Testis (tissue), 3 donors: Measurements from ENCODE around the gene KCNIP1. TPM values are rescaled to one million over a fixed set of nuclear protein-coding genes. Genes with fewer than 3 reads are reported as not detected.

Experiments used
- DNase-seq: peaks from one replicate; pipeline ENCODE4 v3.0.0-alpha.2; 2019
- H3K27ac ChIP-seq, 2 donors: fragments of 200-600 bp; sonication (generic); one replicate each; pipeline ENCODE4 v1.5.1; 2019
- H3K27me3 ChIP-seq: fragments of 200-600 bp; sonication (generic); one replicate; pipeline ENCODE4 v1.5.1; 2019
- H3K36me3 ChIP-seq: fragments of 200-600 bp; sonication (generic); one replicate; pipeline ENCODE4 v1.5.1; 2017; ENCODE audit warnings: low read depth; ENCODE audit errors: missing control alignments
- H3K4me1 ChIP-seq: fragments of 200-600 bp; sonication (generic); one replicate; pipeline ENCODE4 v1.5.1; 2019
- H3K4me3 ChIP-seq, 2 donors: fragments of 200-600 bp; sonication (generic); one replicate each; pipeline ENCODE4 v1.5.1; 2017 to 2019
- H3K9me3 ChIP-seq: fragments of 200-600 bp; sonication (generic); one replicate; pipeline ENCODE4 v1.5.1; 2017
- CTCF ChIP-seq, 3 experiments: fragments of 450-650 bp in 2 of 3; fragments of 200-600 bp in 1 of 3; sonication (generic) in 1 of 3; IDR thresholded peaks; one replicate each; pipeline ENCODE4 v1.5.1; 2016 to 2019; ENCODE audit warnings: antibody characterized with exemption in 3 of 3, mild to moderate bottlenecking in 2 of 3, moderate library complexity in 1 of 3
- POLR2A ChIP-seq: fragments of 450-650 bp; IDR thresholded peaks from one replicate; pipeline ENCODE4 v1.6.1; 2017; ENCODE audit warnings: antibody characterized with exemption, mild to moderate bottlenecking, moderate library complexity
- WGBS, 2 donors: methylation state at CpG; one replicate each; pipeline ENCODE4 v1.1.5; 2018; 5-methylcytosine and 5-hydroxymethylcytosine counted together
- intact Hi-C: fragments of 100-400 bp; cut with DNase I; formaldehyde crosslinking; loops from one replicate; pipeline ENCODE4 v1.15.1; 2023; ENCODE audit warnings: low total_unique reads
- polyA plus RNA-seq: library from polyadenylated mRNA; stranded (reverse); fragments of 350-450 nt; fragmentation: Illumina TruSeq; extraction: RNeasy Lipid Tissue Mini Kit (QIAGEN cat#74804); gene quantifications from one replicate; pipeline ENCODE4 v1.2.3, GENCODE V29; 2014; ENCODE audit warnings: low read depth, low replicate concordance; ENCODE audit not compliant: insufficient read depth
- total RNA-seq, 2 donors: library from RNA; depleted of rRNA; stranded (reverse); fragments of >200 nt; gene quantifications; one replicate each; pipeline ENCODE4 v1.2.3, GENCODE V29; 2016

The KCNIP1 gene
- total and polyA plus RNA-seq, 3 donors from 2014 or later = 5.9 to 14.8 (median 13.4) TPM

GRCh38 chr5:170635706-170636105 lies 131.9 kb downstream of the KCNIP1 start:
- intact Hi-C loops = no loop called here
- Histone ChIP-seq H3K4me1 (peaks cover 32% of the 10 kb centered on the region), H3K9me3 (no peaks in the 10 kb centered on the region), H3K4me3 (no peak overlapping the region), H3K27me3 (no peaks in the 10 kb centered on the region), H3K36me3 (no peaks in the 10 kb centered on the region), H3K27ac (no peak overlapping the region)
- WGBS, 2 donors = 82 to 95% methylated on average over 3 of the region's 3 CpGs
- no peak for DNase-seq
- TF ChIP-seq CTCF (IDR thresholded peaks at IDR 0.05) = no peak
- TF ChIP-seq POLR2A = no peak

- WGBS, 2 donors = 94% methylated on average over 11 of the region's 11 CpGs
- Histone ChIP-seq H3K27ac (no peak overlapping the region), H3K9me3 (no peaks in the 10 kb centered on the region), H3K4me1 (peaks cover 27% of the 10 kb centered on the region), H3K27me3 (no peaks in the 10 kb centered on the region), H3K4me3 (no peak overlapping the region), H3K36me3 (no peaks in the 10 kb centered on the region)
- DNase-seq = no peak
- intact Hi-C loops = no loop called here
- TF ChIP-seq POLR2A (no peak), CTCF (IDR thresholded peaks at IDR 0.05) (no peak)
Observed at GRCh38 chr5:170636206-170636605, 132.4 kb downstream of the KCNIP1 start.

- no peak for TF ChIP-seq CTCF (IDR thresholded peaks at IDR 0.05)
- TF ChIP-seq POLR2A = no peak
- H3K4me1 ChIP-seq = peaks cover 20% of the 10 kb centered on the region
- WGBS, 2 donors = 76 to 87% methylated on average over 8 of the region's 8 CpGs
Observed at GRCh38 chr5:170636801-170637477, 133.1 kb downstream of the KCNIP1 start.

GRCh38 chr5:170638051-170638450 lies 134.2 kb downstream of the KCNIP1 start:
- H3K27ac ChIP-seq = no peak overlapping the region
- H3K36me3 ChIP-seq = no peaks in the 10 kb centered on the region
- H3K4me1 ChIP-seq = peaks cover 9% of the 10 kb centered on the region
- WGBS, 2 donors = 75 to 79% methylated on average over 4 of the region's 4 CpGs
- TF ChIP-seq CTCF (IDR thresholded peaks at IDR 0.05) (no peak), POLR2A (no peak)
- intact Hi-C loops = no loop called here
- no peaks in the 10 kb centered on the region for H3K9me3 ChIP-seq
- H3K27me3 ChIP-seq = no peaks in the 10 kb centered on the region
- H3K4me3 ChIP-seq = no peak overlapping the region
- DNase-seq = no peak

More at GRCh38 chr5:170636801-170637477, 133.1 kb downstream of the KCNIP1 start:
- no peak for DNase-seq
- no peak overlapping the region for H3K4me3 ChIP-seq
- no peaks in the 10 kb centered on the region for H3K9me3 ChIP-seq
- no peaks in the 10 kb centered on the region for H3K36me3 ChIP-seq
- no peaks in the 10 kb centered on the region for H3K27me3 ChIP-seq
- intact Hi-C loops = no loop called here
- H3K27ac ChIP-seq = no peak overlapping the region
